B cell (primary cell): ENCODE results near the gene NPW.

Experiments
- EZH2 ChIP-seq: IDR thresholded peaks from 2 replicates; pipeline ENCODE4 v1.6.1; 2012; ENCODE audit warnings: borderline replicate concordance, low read depth, mild to moderate bottlenecking, moderate library complexity, low read length; ENCODE audit not compliant: insufficient read depth, poor library complexity, severe bottlenecking
- TF ChIP-seq, protein P1 (sequence below): fragments of 200-600 bp; IDR thresholded peaks from one replicate; pipeline ENCODE4 v1.8.0; 2022; ENCODE audit warnings: antibody characterized with exemption, mild to moderate bottlenecking

DNA sequence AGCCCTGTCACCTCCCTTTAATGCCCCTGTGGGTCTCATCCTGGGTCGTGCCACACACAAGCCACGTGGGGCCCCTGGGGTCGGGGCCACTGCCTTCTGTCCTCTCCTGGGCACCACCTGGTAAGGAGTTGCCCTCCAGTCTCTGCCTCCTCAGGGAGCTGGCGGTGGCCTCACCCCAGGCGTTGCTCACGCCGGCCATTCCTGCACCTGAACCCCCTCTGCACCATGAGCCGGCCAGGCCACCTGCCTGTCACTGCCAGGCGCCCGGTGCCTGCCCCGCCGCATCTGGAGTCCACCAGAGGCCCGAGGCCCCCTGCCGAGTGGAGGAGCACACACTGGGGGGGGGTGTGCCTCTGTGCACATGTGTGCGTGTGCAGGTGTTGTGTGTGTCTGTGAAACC lies 17.5 kb downstream of the NPW start:
- TF ChIP-seq, protein P1, sequence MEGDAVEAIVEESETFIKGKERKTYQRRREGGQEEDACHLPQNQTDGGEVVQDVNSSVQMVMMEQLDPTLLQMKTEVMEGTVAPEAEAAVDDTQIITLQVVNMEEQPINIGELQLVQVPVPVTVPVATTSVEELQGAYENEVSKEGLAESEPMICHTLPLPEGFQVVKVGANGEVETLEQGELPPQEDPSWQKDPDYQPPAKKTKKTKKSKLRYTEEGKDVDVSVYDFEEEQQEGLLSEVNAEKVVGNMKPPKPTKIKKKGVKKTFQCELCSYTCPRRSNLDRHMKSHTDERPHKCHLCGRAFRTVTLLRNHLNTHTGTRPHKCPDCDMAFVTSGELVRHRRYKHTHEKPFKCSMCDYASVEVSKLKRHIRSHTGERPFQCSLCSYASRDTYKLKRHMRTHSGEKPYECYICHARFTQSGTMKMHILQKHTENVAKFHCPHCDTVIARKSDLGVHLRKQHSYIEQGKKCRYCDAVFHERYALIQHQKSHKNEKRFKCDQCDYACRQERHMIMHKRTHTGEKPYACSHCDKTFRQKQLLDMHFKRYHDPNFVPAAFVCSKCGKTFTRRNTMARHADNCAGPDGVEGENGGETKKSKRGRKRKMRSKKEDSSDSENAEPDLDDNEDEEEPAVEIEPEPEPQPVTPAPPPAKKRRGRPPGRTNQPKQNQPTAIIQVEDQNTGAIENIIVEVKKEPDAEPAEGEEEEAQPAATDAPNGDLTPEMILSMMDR = no peak
- no peak for TF ChIP-seq EZH2
